Erythroblast (primary cell): ENCODE data around the gene CCSER2.

Experiments used
- GATA1 ChIP-seq: IDR thresholded peaks from 2 replicates; pipeline ENCODE4 v1.6.1; 2011; ENCODE audit warnings: low read depth, mild to moderate bottlenecking, control low read depth, low read length, moderate library complexity
- POLR2A ChIP-seq: IDR thresholded peaks from 2 replicates; pipeline ENCODE4 v1.6.1; 2011; ENCODE audit warnings: mild to moderate bottlenecking, low read length

GRCh38 chr10:84328418-84329195 is at the start of gene CCSER2:
- TF ChIP-seq POLR2A (no peak), GATA1 (no peak)
